Stimulated activated memory B cell treated with anti-CD40 and anti-IgM and Interleukin-4, amounts not matched to agents 10 μg/mL and 1 μg/mL and 100 μg/mL, for 72 hours (primary cell): ENCODE data around the gene INO80B.
"Not testable (repeated sequence)": the region's sequence is repeated elsewhere in the genome, so short reads cannot be mapped to it uniquely, and the experiment has no call there.

Experiments used
- ATAC-seq: fragments of 150-1000 bp; cut with Tn5 transposase; 2 replicates; pipeline ENCODE4 v1.10.0; 2021
- H3K27ac Mint-ChIP-seq: one replicate; pipeline ENCODE4 v1.8.0; 2022; ENCODE audit warnings: mild to moderate bottlenecking, mixed read lengths
- H3K27me3 Mint-ChIP-seq: one replicate; pipeline ENCODE4 v1.8.0; 2022; ENCODE audit warnings: mixed read lengths
- H3K36me3 Mint-ChIP-seq: one replicate; pipeline ENCODE4 v1.8.0; 2022; ENCODE audit warnings: mixed read lengths
- H3K4me1 Mint-ChIP-seq: one replicate; pipeline ENCODE4 v1.8.0; 2022; ENCODE audit warnings: mixed read lengths
- H3K4me3 Mint-ChIP-seq: one replicate; pipeline ENCODE4 v1.8.0; 2022; ENCODE audit warnings: mild to moderate bottlenecking, moderate library complexity, mixed read lengths
- H3K9me3 Mint-ChIP-seq: one replicate; pipeline ENCODE4 v1.8.0; 2022; ENCODE audit warnings: mixed read lengths

The INO80B gene

GRCh38 chr2:74454654-74455511 lies at the start of gene INO80B:
TSS of gene INO80B (plus strand) at chr2:74455087. CDS start at chr2:74455117, 30 bp downstream.
- H3K36me3 Mint-ChIP-seq = peaks cover 17% of the 10 kb centered on the region
- H3K9me3 Mint-ChIP-seq = no peaks in the 10 kb centered on the region
- peak within 1 kb of the TSS; percentile 96 for H3K27ac Mint-ChIP-seq
- no peaks in the 10 kb centered on the region for H3K27me3 Mint-ChIP-seq
- ATAC-seq = peak; percentile 64
- H3K4me3 Mint-ChIP-seq = peak within 1 kb of the TSS; percentile 91
- H3K4me1 Mint-ChIP-seq = peaks cover 53% of the 10 kb centered on the region

GRCh38 chr2:74406035-74406434 lies 48.9 kb upstream of the INO80B start:
- peak; percentile 59 for ATAC-seq
- Mint-ChIP-seq H3K4me3 (no peak overlapping the region), H3K4me1 (peaks cover 7% of the 10 kb centered on the region), H3K36me3 (no peaks in the 10 kb centered on the region), H3K27ac (no peak overlapping the region), H3K27me3 (no peaks in the 10 kb centered on the region), H3K9me3 (no peaks in the 10 kb centered on the region)

- Mint-ChIP-seq H3K27me3 (no peaks in the 10 kb centered on the region), H3K9me3 (no peaks in the 10 kb centered on the region), H3K4me1 (peaks cover 7% of the 10 kb centered on the region), H3K36me3 (no peaks in the 10 kb centered on the region), H3K4me3 (no peak overlapping the region), H3K27ac (no peak overlapping the region)
- no peak for ATAC-seq
Measured at GRCh38 chr2:74407682-74408081, 47.2 kb upstream of the INO80B start.

GRCh38 chr2:74413001-74413698 lies 41.7 kb upstream of the INO80B start:
- peak overlapping the region; percentile 11 for H3K27ac Mint-ChIP-seq
- H3K4me1 Mint-ChIP-seq = peaks cover 36% of the 10 kb centered on the region
- no peaks in the 10 kb centered on the region for H3K9me3 Mint-ChIP-seq
- no peak for ATAC-seq
- no peak overlapping the region for H3K4me3 Mint-ChIP-seq
- H3K27me3 Mint-ChIP-seq = no peaks in the 10 kb centered on the region
- H3K36me3 Mint-ChIP-seq = no peaks in the 10 kb centered on the region

GRCh38 chr2:74414441-74414840 lies 40.4 kb upstream of the INO80B start:
- peak overlapping the region; percentile 78 for H3K4me3 Mint-ChIP-seq
- no peak for ATAC-seq
- H3K36me3 Mint-ChIP-seq = no peaks in the 10 kb centered on the region
- no peaks in the 10 kb centered on the region for H3K9me3 Mint-ChIP-seq
- peak overlapping the region; percentile 11 for H3K27ac Mint-ChIP-seq
- H3K4me1 Mint-ChIP-seq = peaks cover 39% of the 10 kb centered on the region
- no peaks in the 10 kb centered on the region for H3K27me3 Mint-ChIP-seq

- H3K9me3 Mint-ChIP-seq = no peaks in the 10 kb centered on the region
- peak overlapping the region; percentile 78 for H3K4me3 Mint-ChIP-seq
- ATAC-seq = peak; percentile 67
- H3K27ac Mint-ChIP-seq = peak overlapping the region; percentile 11
- H3K4me1 Mint-ChIP-seq = peaks cover 45% of the 10 kb centered on the region
- no peaks in the 10 kb centered on the region for H3K27me3 Mint-ChIP-seq
- no peaks in the 10 kb centered on the region for H3K36me3 Mint-ChIP-seq
Measured at GRCh38 chr2:74414881-74415761, 39.8 kb upstream of the INO80B start.

- Mint-ChIP-seq H3K27me3 (no peaks in the 10 kb centered on the region), H3K9me3 (no peaks in the 10 kb centered on the region), H3K27ac (peak overlapping the region; percentile 11), H3K36me3 (no peaks in the 10 kb centered on the region), H3K4me3 (peak overlapping the region; percentile 78), H3K4me1 (peaks cover 53% of the 10 kb centered on the region)
- ATAC-seq = no peak
Measured at GRCh38 chr2:74415762-74416395, 39.0 kb upstream of the INO80B start.

- H3K27ac Mint-ChIP-seq = peak overlapping the region; percentile 11
- H3K36me3 Mint-ChIP-seq = no peaks in the 10 kb centered on the region
- H3K27me3 Mint-ChIP-seq = no peaks in the 10 kb centered on the region
- no peak for ATAC-seq
- peaks cover 58% of the 10 kb centered on the region for H3K4me1 Mint-ChIP-seq
- H3K4me3 Mint-ChIP-seq = no peak overlapping the region
- H3K9me3 Mint-ChIP-seq = no peaks in the 10 kb centered on the region
Measured at GRCh38 chr2:74416778-74417177, 38.1 kb upstream of the INO80B start.

GRCh38 chr2:74417197-74417596 lies 37.7 kb upstream of the INO80B start:
- Mint-ChIP-seq H3K36me3 (no peaks in the 10 kb centered on the region), H3K27ac (peak overlapping the region; percentile 11), H3K27me3 (no peaks in the 10 kb centered on the region), H3K4me3 (no peak overlapping the region), H3K9me3 (no peaks in the 10 kb centered on the region), H3K4me1 (peaks cover 61% of the 10 kb centered on the region)
- no peak for ATAC-seq

- Mint-ChIP-seq H3K4me1 (peaks cover 66% of the 10 kb centered on the region), H3K4me3 (no peak overlapping the region), H3K9me3 (no peaks in the 10 kb centered on the region), H3K27me3 (no peaks in the 10 kb centered on the region), H3K36me3 (no peaks in the 10 kb centered on the region), H3K27ac (peak overlapping the region; percentile 11)
- no peak for ATAC-seq
Measured at GRCh38 chr2:74417763-74418162, 37.1 kb upstream of the INO80B start.

GRCh38 chr2:74418312-74418711 lies 36.6 kb upstream of the INO80B start:
- no peaks in the 10 kb centered on the region for H3K27me3 Mint-ChIP-seq
- H3K27ac Mint-ChIP-seq = peak overlapping the region; percentile 11
- H3K9me3 Mint-ChIP-seq = no peaks in the 10 kb centered on the region
- H3K4me1 Mint-ChIP-seq = peaks cover 68% of the 10 kb centered on the region
- no peak overlapping the region for H3K4me3 Mint-ChIP-seq
- no peaks in the 10 kb centered on the region for H3K36me3 Mint-ChIP-seq
- ATAC-seq = no peak

- Mint-ChIP-seq H3K4me1 (peaks cover 61% of the 10 kb centered on the region), H3K27me3 (no peaks in the 10 kb centered on the region), H3K9me3 (no peaks in the 10 kb centered on the region), H3K36me3 (peaks cover under 1% of the 10 kb centered on the region), H3K4me3 (no peak overlapping the region), H3K27ac (peak overlapping the region; percentile 89)
- no peak for ATAC-seq
Measured at GRCh38 chr2:74419345-74419744, 35.5 kb upstream of the INO80B start.

GRCh38 chr2:74420006-74420405 lies 34.9 kb upstream of the INO80B start:
- Mint-ChIP-seq H3K36me3 (peaks cover 7% of the 10 kb centered on the region), H3K27me3 (no peaks in the 10 kb centered on the region), H3K4me1 (peaks cover 57% of the 10 kb centered on the region), H3K9me3 (no peaks in the 10 kb centered on the region), H3K27ac (peak overlapping the region; percentile 89), H3K4me3 (peak overlapping the region; percentile 0)
- ATAC-seq = no peak

- Mint-ChIP-seq H3K27ac (peak overlapping the region; percentile 89), H3K4me1 (peaks cover 57% of the 10 kb centered on the region), H3K36me3 (peaks cover 13% of the 10 kb centered on the region), H3K4me3 (peak overlapping the region; percentile 96)
- not testable (repeated sequence) for ATAC-seq, H3K9me3 Mint-ChIP-seq, H3K27me3 Mint-ChIP-seq
Measured at GRCh38 chr2:74420443-74421103, 34.3 kb upstream of the INO80B start.
